Neuronal stem cell (in vitro differentiated cells): ENCODE measurements around the gene SMYD3.
"Not testable (repeated sequence)": the region's sequence is repeated elsewhere in the genome, so short reads cannot be mapped to it uniquely, and the experiment has no call there.

Experiments used
- DNase-seq: peaks from one replicate; pipeline ENCODE4 v3.0.0-alpha.2; 2013; ENCODE audit warnings: low spot score
- H2AFZ ChIP-seq: one replicate; pipeline ENCODE4 v1.6.1; 2013; ENCODE audit warnings: mild to moderate bottlenecking, low read length, inconsistent platforms
- H2AK5ac ChIP-seq: 2 replicates; pipeline ENCODE4 v1.6.1; 2013; ENCODE audit warnings: low read depth, mild to moderate bottlenecking, inconsistent platforms, low read length, moderate library complexity, mixed read lengths
- H2BK120ac ChIP-seq: 2 replicates; pipeline ENCODE4 v1.6.1; 2013; ENCODE audit warnings: low read depth, mild to moderate bottlenecking, inconsistent platforms, low read length, moderate library complexity, mixed read lengths
- H2BK12ac ChIP-seq: one replicate; pipeline ENCODE4 v1.6.1; 2013; ENCODE audit warnings: low read length, inconsistent platforms
- H2BK15ac ChIP-seq: 2 replicates; pipeline ENCODE4 v1.6.1; 2013; ENCODE audit warnings: mild to moderate bottlenecking, low read length, inconsistent platforms, mixed read lengths
- H2BK5ac ChIP-seq: one replicate; pipeline ENCODE4 v1.6.1; 2013; ENCODE audit warnings: inconsistent platforms, mild to moderate bottlenecking, low read length, moderate library complexity
- H3K14ac ChIP-seq: one replicate; pipeline ENCODE4 v1.6.1; 2013; ENCODE audit warnings: low read length, inconsistent platforms
- H3K18ac ChIP-seq: 2 replicates; pipeline ENCODE4 v1.6.1; 2013; ENCODE audit warnings: low read length, inconsistent platforms
- H3K23ac ChIP-seq: 2 replicates; pipeline ENCODE4 v1.6.1; 2013; ENCODE audit warnings: low read depth, mild to moderate bottlenecking, mixed read lengths, low read length, inconsistent platforms; ENCODE audit not compliant: poor library complexity
- H3K27ac ChIP-seq: replicated peaks from 3 replicates; pipeline ENCODE4 v1.5.1; 2013; ENCODE audit warnings: low read length, inconsistent platforms
- H3K27me3 ChIP-seq, 3 experiments: 2 replicates each; pipeline ENCODE4 v1.6.1; 2013; ENCODE audit warnings: low read length in 3 of 3, mild to moderate bottlenecking in 2 of 3, inconsistent platforms in 1 of 3, low read depth in 1 of 3, mixed read lengths in 1 of 3, moderate library complexity in 1 of 3; ENCODE audit not compliant: control insufficient read depth in 3 of 3, insufficient read depth in 3 of 3
- H3K36me3 ChIP-seq, 2 donors: replicated peaks in 1 of 2; 2 replicates each; pipeline ENCODE4 v1.6.1; 2013; ENCODE audit warnings: low read length in 2 of 2; ENCODE audit not compliant: control insufficient read depth in 2 of 2, insufficient read depth in 2 of 2
- H3K4ac ChIP-seq: 2 replicates; pipeline ENCODE4 v1.6.1; 2013; ENCODE audit warnings: inconsistent platforms, mild to moderate bottlenecking, low read length, moderate library complexity
- H3K4me1 ChIP-seq, 2 donors: 1 replicate in 1 of 2; 2 replicates in 1 of 2; pipeline ENCODE4 v1.6.1; 2013; ENCODE audit warnings: low read length in 2 of 2, low read depth in 1 of 2; ENCODE audit not compliant: control insufficient read depth in 2 of 2, insufficient read depth in 1 of 2
- H3K4me2 ChIP-seq: one replicate; pipeline ENCODE4 v1.6.1; 2013; ENCODE audit warnings: mild to moderate bottlenecking, low read length, inconsistent platforms; ENCODE audit not compliant: insufficient read depth, poor library complexity, severe bottlenecking
- H3K4me3 ChIP-seq, 2 donors: 2 replicates each; pipeline ENCODE4 v1.5.1; 2013; ENCODE audit warnings: low read length in 2 of 2, mild to moderate bottlenecking in 2 of 2, inconsistent platforms in 1 of 2, moderate library complexity in 1 of 2
- H3K79me1 ChIP-seq: one replicate; pipeline ENCODE4 v1.6.1; 2013; ENCODE audit warnings: low read depth, mild to moderate bottlenecking, inconsistent platforms, low read length, moderate library complexity
- H3K9ac ChIP-seq: one replicate; pipeline ENCODE4 v1.6.1; 2013; ENCODE audit warnings: mild to moderate bottlenecking, low read depth, low read length, inconsistent platforms; ENCODE audit not compliant: poor library complexity
- H3K9me3 ChIP-seq, 2 donors: replicated peaks in 1 of 2; 2 replicates each; pipeline versions ENCODE3 to v1.6.1; 2013; ENCODE audit warnings: low read length in 2 of 2, mild to moderate bottlenecking in 2 of 2, inconsistent platforms in 1 of 2, low read depth in 1 of 2, mixed read lengths in 1 of 2, moderate library complexity in 1 of 2; ENCODE audit not compliant: control insufficient read depth in 2 of 2, insufficient read depth in 1 of 2
- H4K8ac ChIP-seq: one replicate; pipeline ENCODE4 v1.6.1; 2013; ENCODE audit warnings: low read depth, mild to moderate bottlenecking, inconsistent platforms, low read length, moderate library complexity
- H4K91ac ChIP-seq: one replicate; pipeline ENCODE4 v1.6.1; 2013; ENCODE audit warnings: low read length, low read depth, mild to moderate bottlenecking, inconsistent platforms; ENCODE audit not compliant: poor library complexity
- WGBS, 2 donors: extraction: QIAGEN DNeasy Blood & Tissue Kit; methylation state at CpG; one replicate each; pipeline ENCODE4 v1.1.7; 2013; ENCODE audit warnings: missing lambda C conversion rate in 2 of 2, mixed read lengths in 1 of 2; ENCODE audit not compliant: insufficient read length in 2 of 2, insufficient replicate concordance in 1 of 2; ENCODE audit errors: extremely low coverage in 2 of 2; 5-methylcytosine and 5-hydroxymethylcytosine counted together

The SMYD3 gene

DNA sequence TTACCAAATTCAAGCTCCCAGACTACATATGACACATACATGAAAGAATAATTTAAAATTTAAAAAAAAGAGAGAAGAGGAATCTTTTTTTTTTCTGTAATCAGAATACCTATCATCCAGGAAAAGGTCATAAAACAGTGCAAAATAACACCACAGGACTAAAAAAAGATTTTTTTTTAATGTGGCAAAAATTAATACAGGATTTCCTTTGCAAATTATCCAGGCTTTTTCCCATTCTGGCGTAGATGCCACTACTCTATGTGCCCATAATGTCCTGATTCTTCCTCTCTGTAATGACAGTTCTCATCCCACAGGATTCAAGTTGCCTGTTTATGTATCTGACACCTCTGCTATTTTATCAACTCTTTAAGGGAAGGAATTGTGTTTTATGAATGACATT, 429.6 kb downstream of the SMYD3 start:
- Histone ChIP-seq H3K36me3 (no peaks in the 10 kb centered on the region), H3K4me1 (no peaks in the 10 kb centered on the region), H3K4me2 (no peak overlapping the region), H3K4me3 (no peak overlapping the region), H3K79me1 (no peaks in the 10 kb centered on the region), H3K14ac (no peak overlapping the region), H3K23ac (no peak overlapping the region), H4K8ac (no peak overlapping the region), H3K18ac (no peak overlapping the region), H3K27ac (no peak overlapping the region), H2BK12ac (no peak overlapping the region), H2BK15ac (no peak overlapping the region), H3K4ac (no peak overlapping the region), H2AFZ (no peak overlapping the region), H2BK5ac (no peak overlapping the region), H2BK120ac (no peak overlapping the region), H2AK5ac (no peak overlapping the region), H3K9ac (no peak overlapping the region), H4K91ac (no peak overlapping the region), H3K9me3 (peaks cover 2 to 6% of the 10 kb centered on the region in 2 donors), H3K27me3 (no peaks in the 10 kb centered on the region)
- no peak for DNase-seq
- no CpG with 5 or more reads among the region's 1 CpG for WGBS, 2 donors

GRCh38 chr1:246074421-246074820, 432.7 kb downstream of the SMYD3 start:
- Histone ChIP-seq H3K36me3 (no peaks in the 10 kb centered on the region), H3K9ac (no peak overlapping the region), H3K4ac (no peak overlapping the region), H2BK5ac (no peak overlapping the region), H3K23ac (no peak overlapping the region), H2AK5ac (no peak overlapping the region), H3K79me1 (no peaks in the 10 kb centered on the region), H3K4me1 (peaks cover 0 to 4% of the 10 kb centered on the region in 2 donors), H2BK15ac (no peak overlapping the region), H4K8ac (no peak overlapping the region), H4K91ac (no peak overlapping the region), H2BK12ac (no peak overlapping the region), H3K27ac (no peak overlapping the region), H3K9me3 (peaks cover 0 to 6% of the 10 kb centered on the region in 2 donors), H3K14ac (no peak overlapping the region), H3K27me3 (no peaks in the 10 kb centered on the region), H3K4me2 (no peak overlapping the region), H2BK120ac (no peak overlapping the region), H3K18ac (no peak overlapping the region), H2AFZ (no peak overlapping the region), H3K4me3 (no peak overlapping the region)
- DNase-seq, result no peak
- no CpG with 5 or more reads among the region's 2 CpGs for WGBS, 2 donors

DNA sequence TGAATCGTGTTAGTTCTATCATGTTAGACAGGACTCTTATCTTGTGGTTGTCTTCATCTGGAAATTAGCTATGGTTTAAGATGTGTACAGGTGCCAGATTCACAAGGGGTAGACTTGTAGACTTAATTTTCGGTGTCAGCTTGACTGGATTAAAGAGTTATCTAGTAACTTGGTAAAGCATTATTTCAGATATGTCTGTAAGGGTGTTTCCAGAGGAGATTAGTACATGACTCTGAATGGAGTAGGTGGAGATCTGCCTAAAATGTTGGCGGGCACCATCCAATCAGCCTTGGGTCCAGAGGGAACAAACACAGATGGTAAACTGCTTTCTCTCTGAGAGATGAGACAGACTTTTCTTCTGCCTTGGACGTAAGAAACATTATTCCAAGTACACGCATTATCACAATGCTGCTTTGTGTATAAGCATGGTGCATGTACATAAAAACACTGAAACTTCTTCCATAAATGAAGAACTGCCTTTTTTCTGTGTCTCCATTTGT, 434.6 kb downstream of the SMYD3 start:
- Histone ChIP-seq H3K4me3 (no peak overlapping the region), H3K4ac (no peak overlapping the region), H2BK15ac (no peak overlapping the region), H2BK12ac (no peak overlapping the region), H3K9ac (no peak overlapping the region), H3K9me3 (peaks cover 0 to 6% of the 10 kb centered on the region in 2 donors), H3K14ac (no peak overlapping the region), H2BK5ac (no peak overlapping the region), H2BK120ac (no peak overlapping the region), H3K27ac (no peak overlapping the region), H4K91ac (no peak overlapping the region), H4K8ac (no peak overlapping the region), H3K27me3 (no peaks in the 10 kb centered on the region), H2AFZ (peak overlapping the region; percentile 60), H3K23ac (no peak overlapping the region), H3K4me1 (peaks cover 4 to 7% of the 10 kb centered on the region in 2 donors), H3K4me2 (no peak overlapping the region), H3K36me3 (no peaks in the 10 kb centered on the region), H2AK5ac (no peak overlapping the region), H3K18ac (no peak overlapping the region), H3K79me1 (no peaks in the 10 kb centered on the region)
- WGBS, 2 donors, result no CpG with 5 or more reads among the region's 5 CpGs
- no peak for DNase-seq

GRCh38 chr1:246071981-246072380, 435.1 kb downstream of the SMYD3 start:
- H3K9me3 ChIP-seq, H2BK5ac ChIP-seq, H3K27me3 ChIP-seq, H3K4me1 ChIP-seq, H3K4me3 ChIP-seq, H3K4ac ChIP-seq, H3K79me1 ChIP-seq, H3K23ac ChIP-seq, H3K4me2 ChIP-seq, H2BK15ac ChIP-seq, H2BK120ac ChIP-seq, H2BK12ac ChIP-seq, H3K18ac ChIP-seq, H3K9ac ChIP-seq, H3K36me3 ChIP-seq, H3K27ac ChIP-seq, H4K91ac ChIP-seq, H4K8ac ChIP-seq, H3K14ac ChIP-seq, H2AK5ac ChIP-seq, DNase-seq: not testable (repeated sequence)
- peak overlapping the region; percentile 60 for H2AFZ ChIP-seq
- no CpG with 5 or more reads among the region's 15 CpGs for WGBS, 2 donors
